B cell (primary cell): ENCODE measurements around the gene PI4KB. TPM values are rescaled to one million over a fixed set of nuclear protein-coding genes. Genes with fewer than 3 reads are reported as not detected.
A peak's percentile ranks its signal among the peaks of the same experiment; 100 is the strongest.

Source experiments
- ATAC-seq: fragments of 200-7000 bp; cut with Tn5 transposase; one replicate; pipeline ENCODE4 v1.10.0; 2021; ENCODE audit warnings: low read depth, mild to moderate bottlenecking, moderate number of reproducible peaks, moderate library complexity
- CTCF ChIA-PET: fragments of 350-600 bp; sonication (Branson Sonifier 250); formaldehyde crosslinking; loops from one replicate; lab custom pipeline; 2021; ENCODE audit warnings: antibody characterized with exemption, inconsistent platforms; lab: Charles Lee
- POLR2A ChIA-PET: fragments of 350-600 bp; sonication (Branson Sonifier 250); formaldehyde crosslinking; loops from one replicate; lab custom pipeline; 2021; ENCODE audit warnings: antibody characterized with exemption; lab: Charles Lee
- DNase-seq: peaks from one replicate; pipeline ENCODE4 v3.0.0; 2013
- H2AFZ ChIP-seq: 2 replicates; pipeline ENCODE4 v1.6.1; 2012; ENCODE audit warnings: mild to moderate bottlenecking, low read depth, low read length; ENCODE audit not compliant: insufficient read depth, poor library complexity, severe bottlenecking
- H3K27ac ChIP-seq, 2 donors: 1 replicate in 1 of 2; 2 replicates in 1 of 2; pipeline ENCODE4 v1.5.1; 2012 to 2013; ENCODE audit warnings: low read length in 2 of 2, mild to moderate bottlenecking in 2 of 2, moderate library complexity in 1 of 2
- H3K27me3 ChIP-seq, 4 experiments: fragments of 200-600 bp in 1 of 4; sonication (generic) in 1 of 4; replicated peaks in 1 of 4; 1 replicate in 2 of 4; 2 replicates in 2 of 4; pipeline versions ENCODE4 v1.6.1 to v1.7.0; 2013 to 2016; ENCODE audit warnings: low read length in 3 of 4, mild to moderate bottlenecking in 2 of 4, mixed read lengths in 1 of 4, moderate library complexity in 1 of 4; ENCODE audit not compliant: insufficient read depth in 4 of 4, control insufficient read depth in 3 of 4; ENCODE audit errors: control extremely low read depth in 1 of 4
- H3K36me3 ChIP-seq, 2 experiments: replicated peaks in 1 of 2; 1 replicate in 1 of 2; 2 replicates in 1 of 2; pipeline versions ENCODE4 v1.6.1 to v1.7.1; 2013; ENCODE audit warnings: low read length in 1 of 2; ENCODE audit not compliant: insufficient read depth in 2 of 2, control insufficient read depth in 1 of 2; ENCODE audit errors: control extremely low read depth in 1 of 2, extremely low read depth in 1 of 2
- H3K4me1 ChIP-seq, 2 donors: fragments of 200-600 bp in 1 of 2; sonication (generic) in 1 of 2; 1 replicate in 1 of 2; 2 replicates in 1 of 2; pipeline versions ENCODE4 v1.5.1 to v1.6.1; 2013 to 2017; ENCODE audit warnings: low read length in 2 of 2; ENCODE audit not compliant: control insufficient read depth in 2 of 2, insufficient read depth in 2 of 2
- H3K4me2 ChIP-seq: replicated peaks from 2 replicates; pipeline ENCODE3; 2012; ENCODE audit warnings: mild to moderate bottlenecking, low read depth, low read length; ENCODE audit not compliant: poor library complexity, severe bottlenecking
- H3K4me3 ChIP-seq, 5 experiments: fragments of 200-600 bp in 1 of 5; sonication (generic) in 1 of 5; 1 replicate in 3 of 5; 2 replicates in 2 of 5; pipeline versions ENCODE4 v1.5.1 to v1.7.0; 2011 to 2016; ENCODE audit warnings: low read length in 4 of 5, mild to moderate bottlenecking in 4 of 5, low read depth in 2 of 5, control low read depth in 1 of 5, moderate library complexity in 1 of 5; ENCODE audit not compliant: insufficient read depth in 1 of 5; ENCODE audit errors: control extremely low read depth in 1 of 5, extremely low read depth in 1 of 5
- H3K79me2 ChIP-seq: fragments of 200-600 bp; sonication (generic); one replicate; pipeline ENCODE4 v1.6.0; 2016; ENCODE audit warnings: low read length; ENCODE audit not compliant: control insufficient read depth, insufficient read depth
- H3K9ac ChIP-seq: fragments of 200-600 bp; sonication (generic); 2 replicates; pipeline ENCODE4 v1.6.1; 2017; ENCODE audit warnings: mild to moderate bottlenecking, low read length, moderate library complexity
- H3K9me3 ChIP-seq, 3 donors: one replicate each; pipeline versions ENCODE4 v1.6.1 to v1.7.1; 2013; ENCODE audit warnings: low read length in 2 of 3; ENCODE audit not compliant: control insufficient read depth in 2 of 3, insufficient read depth in 1 of 3; ENCODE audit errors: control extremely low read depth in 1 of 3
- H4K20me1 ChIP-seq: 2 replicates; pipeline ENCODE4 v1.6.0; 2012; ENCODE audit warnings: mild to moderate bottlenecking, low read length; ENCODE audit not compliant: insufficient read depth, control insufficient read depth, poor library complexity, severe bottlenecking
- H3K27ac Mint-ChIP-seq: one replicate; pipeline ENCODE4 v1.8.0; 2021; ENCODE audit warnings: mixed read lengths
- H3K27me3 Mint-ChIP-seq: one replicate; pipeline ENCODE4 v1.8.0; 2021; ENCODE audit warnings: mixed read lengths
- H3K4me1 Mint-ChIP-seq: one replicate; pipeline ENCODE4 v1.8.0; 2021; ENCODE audit warnings: mixed read lengths
- H3K4me3 Mint-ChIP-seq: one replicate; pipeline ENCODE4 v1.8.0; 2021; ENCODE audit warnings: mixed read lengths
- H3K9me3 Mint-ChIP-seq: one replicate; pipeline ENCODE4 v1.8.0; 2022; ENCODE audit warnings: mixed read lengths; ENCODE audit not compliant: insufficient read depth
- EZH2 ChIP-seq: IDR thresholded peaks from 2 replicates; pipeline ENCODE4 v1.6.1; 2012; ENCODE audit warnings: borderline replicate concordance, low read depth, mild to moderate bottlenecking, moderate library complexity, low read length; ENCODE audit not compliant: insufficient read depth, poor library complexity, severe bottlenecking
- WGBS: methylation state at CpG from one replicate; pipeline ENCODE4 v1.1.5; 2013; ENCODE audit warnings: missing lambda C conversion rate; ENCODE audit not compliant: insufficient coverage; 5-methylcytosine and 5-hydroxymethylcytosine counted together
- intact Hi-C: fragments of 100-400 bp; cut with micrococcal nuclease; formaldehyde crosslinking; loops from one replicate; pipeline ENCODE4 v1.10.0; 2022
- polyA plus RNA-seq: library from polyadenylated mRNA; depleted of rRNA; stranded (reverse); fragments of >200 nt; gene quantifications from 2 replicates; pipeline ENCODE4 v1.2.3, GENCODE V29; 2012
- total RNA-seq, 2 donors: library from RNA; stranded (reverse); fragments of 120-200 nt in 1 of 2; gene quantifications; 1 replicate in 1 of 2; 2 replicates in 1 of 2; pipeline versions ENCODE4 v1.2.3 to v1.2.4, GENCODE V29; 2013 to 2022
- TF ChIP-seq, protein P1 (sequence below): fragments of 200-600 bp; IDR thresholded peaks from one replicate; pipeline ENCODE4 v1.8.0; 2022; ENCODE audit warnings: antibody characterized with exemption, mild to moderate bottlenecking

Gene PI4KB
- total and polyA plus RNA-seq, 2 donors (not counting 1 experiment from before 2014, with no cell fraction given) = 110 to 138 TPM

DNA sequence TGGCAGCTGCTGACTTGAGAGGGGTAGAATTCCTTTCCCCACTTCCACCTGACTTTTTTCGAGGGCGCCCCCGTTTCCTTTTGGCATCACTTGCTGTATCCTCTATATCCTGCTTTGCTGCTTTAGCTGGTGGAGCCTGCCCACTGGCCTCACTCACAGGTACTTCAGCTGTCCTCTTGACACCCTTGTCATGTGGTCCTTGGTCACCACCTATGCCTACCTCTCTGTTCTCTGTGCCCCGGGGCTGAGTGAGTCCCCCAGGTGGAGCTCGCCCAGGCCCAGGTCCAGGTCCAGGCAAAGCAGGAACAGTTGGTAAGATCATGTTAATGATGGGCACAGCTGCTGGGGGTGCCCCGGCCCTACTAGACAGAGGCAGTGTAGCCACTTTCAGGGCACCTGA lies 15.4 kb upstream of the PI4KB start:
- peaks cover 31% of the 10 kb centered on the region for H3K79me2 ChIP-seq
- H3K36me3 ChIP-seq = peaks cover 3 to 44% of the 10 kb centered on the region in 2 experiments
- H3K27ac Mint-ChIP-seq = peak overlapping the region; percentile 27
- no peaks in the 10 kb centered on the region for H3K9me3 ChIP-seq
- H3K27me3 ChIP-seq = no peaks in the 10 kb centered on the region
- 100% methylated on average over 3 of the region's 6 CpGs for WGBS
- ATAC-seq (no peak), DNase-seq (no peak)
- no peak overlapping the region for H3K4me3 ChIP-seq
- H3K9me3 Mint-ChIP-seq = no peaks in the 10 kb centered on the region
- H3K27ac ChIP-seq = peak overlapping the region in 1 of 2 donors; percentile 99
- H4K20me1 ChIP-seq = no peaks in the 10 kb centered on the region
- CTCF ChIA-PET = interaction anchor here (0.7 to 9.8 kb wide), 4 partner anchors 13 to 59 kb away, joined by 3 to 239 read pairs (median 88); partner anchors contain the start of genes PI4KB and PSMB4
- intact Hi-C loops = loop anchor here (10.0 kb wide), 1 partner anchor 178 kb away; the partner anchor contains the start of genes LYSMD1 and SCNM1
- H3K4me1 Mint-ChIP-seq = peaks cover 52% of the 10 kb centered on the region
- peaks cover 29 to 31% of the 10 kb centered on the region in 2 donors for H3K4me1 ChIP-seq
- no peak overlapping the region for H3K9ac ChIP-seq
- H3K4me3 Mint-ChIP-seq = no peak overlapping the region
- POLR2A ChIA-PET = interaction anchor here (0.6 kb wide), 1 partner anchor 77 kb away, joined by 11 read pairs; no protein-coding TSS in a partner anchor
- H2AFZ ChIP-seq = no peak overlapping the region
- no peak for TF ChIP-seq EZH2
- TF ChIP-seq, protein P1, sequence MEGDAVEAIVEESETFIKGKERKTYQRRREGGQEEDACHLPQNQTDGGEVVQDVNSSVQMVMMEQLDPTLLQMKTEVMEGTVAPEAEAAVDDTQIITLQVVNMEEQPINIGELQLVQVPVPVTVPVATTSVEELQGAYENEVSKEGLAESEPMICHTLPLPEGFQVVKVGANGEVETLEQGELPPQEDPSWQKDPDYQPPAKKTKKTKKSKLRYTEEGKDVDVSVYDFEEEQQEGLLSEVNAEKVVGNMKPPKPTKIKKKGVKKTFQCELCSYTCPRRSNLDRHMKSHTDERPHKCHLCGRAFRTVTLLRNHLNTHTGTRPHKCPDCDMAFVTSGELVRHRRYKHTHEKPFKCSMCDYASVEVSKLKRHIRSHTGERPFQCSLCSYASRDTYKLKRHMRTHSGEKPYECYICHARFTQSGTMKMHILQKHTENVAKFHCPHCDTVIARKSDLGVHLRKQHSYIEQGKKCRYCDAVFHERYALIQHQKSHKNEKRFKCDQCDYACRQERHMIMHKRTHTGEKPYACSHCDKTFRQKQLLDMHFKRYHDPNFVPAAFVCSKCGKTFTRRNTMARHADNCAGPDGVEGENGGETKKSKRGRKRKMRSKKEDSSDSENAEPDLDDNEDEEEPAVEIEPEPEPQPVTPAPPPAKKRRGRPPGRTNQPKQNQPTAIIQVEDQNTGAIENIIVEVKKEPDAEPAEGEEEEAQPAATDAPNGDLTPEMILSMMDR = no peak
- H3K27me3 Mint-ChIP-seq = no peaks in the 10 kb centered on the region
- no peak overlapping the region for H3K4me2 ChIP-seq

DNA sequence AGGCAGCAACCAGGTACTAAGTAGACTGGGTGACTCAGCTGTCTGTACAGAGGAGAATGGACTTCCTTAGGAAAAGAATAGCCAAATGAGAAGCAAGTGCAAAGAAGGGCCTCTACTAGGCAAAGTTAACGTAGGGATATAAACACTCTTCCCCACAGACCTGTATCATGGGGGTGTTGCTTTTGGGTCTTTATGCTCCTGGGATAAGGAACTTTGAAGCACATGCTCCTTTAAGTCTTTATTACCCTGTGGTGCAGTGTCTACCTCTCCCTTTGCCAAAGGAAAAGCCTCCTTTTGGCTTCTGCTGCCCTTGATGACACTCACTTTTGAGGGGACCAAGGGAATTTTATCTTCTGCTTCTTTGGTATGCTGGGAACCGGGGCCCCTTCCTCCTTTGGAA lies 14.8 kb upstream of the PI4KB start:
- peak overlapping the region; percentile 3 to 99 for H3K27ac ChIP-seq
- peaks cover 28 to 30% of the 10 kb centered on the region in 2 donors for H3K4me1 ChIP-seq
- no peak overlapping the region for H3K4me3 ChIP-seq
- no peak overlapping the region for H3K4me2 ChIP-seq
- ChIA-PET CTCF (interaction anchor here (3.5 to 9.8 kb wide), 3 partner anchors 13 to 57 kb away, joined by 28 to 239 read pairs (median 148); partner anchors contain the start of genes PI4KB and PSMB4), POLR2A (interaction anchor here (1.6 to 2.1 kb wide), 2 partner anchors 13 to 14 kb away, joined by 3 to 7 read pairs; no protein-coding TSS in a partner anchor)
- TF ChIP-seq EZH2 = no peak
- TF ChIP-seq, protein P1 = no peak
- peaks cover 46% of the 10 kb centered on the region for H3K4me1 Mint-ChIP-seq
- no peaks in the 10 kb centered on the region for H3K9me3 Mint-ChIP-seq
- peaks cover 3 to 44% of the 10 kb centered on the region in 2 experiments for H3K36me3 ChIP-seq
- H3K9ac ChIP-seq = no peak overlapping the region
- ATAC-seq (no peak), DNase-seq (no peak)
- H3K27me3 Mint-ChIP-seq = no peaks in the 10 kb centered on the region
- peaks cover 31% of the 10 kb centered on the region for H3K79me2 ChIP-seq
- H3K9me3 ChIP-seq = no peaks in the 10 kb centered on the region
- H4K20me1 ChIP-seq = no peaks in the 10 kb centered on the region
- H3K4me3 Mint-ChIP-seq = no peak overlapping the region
- peak overlapping the region; percentile 41 for H3K27ac Mint-ChIP-seq
- 100% methylated on average over 1 of the region's 2 CpGs for WGBS
- H2AFZ ChIP-seq = no peak overlapping the region
- intact Hi-C loops = loop anchor here (10.0 kb wide), 1 partner anchor 177 kb away; the partner anchor contains the start of genes LYSMD1 and SCNM1
- no peaks in the 10 kb centered on the region for H3K27me3 ChIP-seq
